CMK (cell line): ENCODE data around the gene MACROD2.

Source experiments
- DNase-seq: peaks from one replicate; pipeline ENCODE4 v3.0.0-alpha.2; 2010; ENCODE audit warnings: low read depth

MACROD2 gene

GRCh38 chr20:15224199-15224598, 1228.9 kb downstream of the MACROD2 start:
- no peak for DNase-seq

DNA sequence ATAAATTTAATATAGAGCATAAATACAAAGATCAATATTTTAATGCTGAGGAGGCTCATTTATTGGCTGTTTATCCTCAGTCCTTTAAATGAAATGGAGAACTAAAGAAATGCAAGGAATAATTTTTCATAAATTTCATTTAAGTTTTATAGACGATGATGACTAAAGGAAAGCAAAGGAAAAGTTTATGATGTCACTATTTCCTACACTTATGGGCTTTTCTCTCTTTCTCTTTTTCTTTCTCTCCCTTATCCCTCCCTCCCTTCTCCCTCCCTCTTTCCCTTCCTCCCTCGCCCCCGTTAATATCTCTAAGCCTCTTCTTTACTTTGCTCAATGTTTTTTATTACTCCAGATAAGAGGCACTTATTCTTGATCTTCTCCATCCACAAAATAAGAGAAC, 1231.8 kb downstream of the MACROD2 start:
- no peak for DNase-seq

DNA sequence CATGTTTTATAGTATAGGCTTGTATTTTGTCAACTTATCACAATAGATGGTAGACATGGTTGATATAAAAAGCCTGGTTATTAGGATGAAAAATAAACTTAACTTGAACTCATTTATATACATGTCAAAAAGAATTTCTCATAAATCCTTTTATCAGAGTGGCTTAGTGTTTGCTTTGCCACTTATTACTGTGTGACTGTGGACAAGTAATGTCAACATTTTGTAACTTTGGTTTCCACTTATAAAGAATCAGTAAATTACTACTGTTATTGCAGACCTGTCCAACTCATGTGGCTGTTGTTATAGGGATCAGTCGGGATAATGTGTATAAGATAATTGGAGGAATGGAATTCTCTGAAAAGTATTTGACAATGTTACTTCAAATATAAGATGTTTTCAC, 1236.9 kb downstream of the MACROD2 start:
- DNase-seq = no peak

DNA sequence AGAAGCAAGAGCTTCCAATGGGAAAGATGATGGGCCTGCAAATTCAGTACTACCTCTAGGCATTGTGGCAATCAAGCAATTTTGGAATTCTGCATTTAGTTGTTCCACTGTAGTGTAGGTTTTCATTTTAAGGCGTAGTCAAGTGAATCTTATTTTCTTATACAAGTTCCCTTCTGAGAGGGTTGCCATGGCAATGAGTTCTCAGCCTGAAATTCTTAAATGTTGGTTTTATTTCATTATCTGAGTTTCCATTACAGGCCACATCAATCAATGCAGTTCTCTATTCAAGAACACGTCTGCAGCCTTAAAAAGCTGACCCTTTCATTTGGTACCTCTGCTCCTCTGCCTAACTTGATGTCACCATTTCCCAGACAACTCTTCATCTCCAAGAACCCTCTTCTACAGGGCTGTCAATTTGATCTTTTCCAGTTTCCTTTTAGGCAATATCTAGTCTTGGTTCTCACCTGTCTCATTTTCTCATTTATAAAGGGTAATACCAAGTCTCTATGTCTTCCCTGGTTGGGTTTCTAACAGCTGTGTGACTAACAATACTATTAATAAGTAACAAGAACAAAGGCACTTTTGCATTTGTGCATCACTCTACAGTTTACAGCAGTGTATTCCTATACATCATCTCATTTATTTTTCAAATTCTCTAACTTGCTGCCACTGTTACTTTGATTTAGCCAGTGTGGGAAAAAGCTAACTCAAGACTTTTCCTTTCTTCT, 1240.3 kb downstream of the MACROD2 start:
- no peak for DNase-seq

GRCh38 chr20:15236812-15237211, 1241.5 kb downstream of the MACROD2 start:
- peak; percentile 17 for DNase-seq

DNA sequence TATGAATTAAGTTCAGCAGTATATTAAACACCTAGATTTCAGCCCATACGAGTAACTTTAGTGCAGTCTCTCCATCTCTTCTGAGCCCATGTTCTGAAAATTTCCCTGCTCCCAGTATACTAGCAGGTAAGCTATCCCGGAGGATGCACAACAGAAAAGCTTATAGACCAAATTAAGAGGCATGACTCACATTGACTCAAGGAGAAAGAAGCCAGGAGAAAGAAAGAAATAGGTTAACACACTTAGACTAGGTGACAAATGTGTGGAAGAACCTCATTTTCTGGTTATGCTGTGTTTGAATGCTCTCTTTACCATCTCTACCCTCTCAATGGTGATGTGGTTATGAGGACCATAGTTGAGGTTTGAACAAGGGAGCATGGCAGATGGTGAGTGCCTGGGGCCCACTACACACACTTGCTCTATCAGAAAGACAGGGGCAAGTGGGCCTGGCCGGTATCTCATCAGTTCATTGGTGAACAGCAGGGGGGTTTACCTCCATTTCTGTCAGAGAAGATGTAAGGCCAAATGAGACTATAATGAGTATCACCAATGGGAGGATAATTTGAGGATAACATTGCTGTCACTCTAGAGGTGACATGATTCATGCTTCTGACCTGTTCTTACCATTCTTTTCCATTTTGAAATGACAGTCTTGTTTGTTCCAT, 1244.4 kb downstream of the MACROD2 start:
- DNase-seq = no peak

GRCh38 chr20:15240801-15241200, 1245.5 kb downstream of the MACROD2 start:
- no peak for DNase-seq

GRCh38 chr20:15241681-15242080, 1246.4 kb downstream of the MACROD2 start:
- DNase-seq = no peak

DNA sequence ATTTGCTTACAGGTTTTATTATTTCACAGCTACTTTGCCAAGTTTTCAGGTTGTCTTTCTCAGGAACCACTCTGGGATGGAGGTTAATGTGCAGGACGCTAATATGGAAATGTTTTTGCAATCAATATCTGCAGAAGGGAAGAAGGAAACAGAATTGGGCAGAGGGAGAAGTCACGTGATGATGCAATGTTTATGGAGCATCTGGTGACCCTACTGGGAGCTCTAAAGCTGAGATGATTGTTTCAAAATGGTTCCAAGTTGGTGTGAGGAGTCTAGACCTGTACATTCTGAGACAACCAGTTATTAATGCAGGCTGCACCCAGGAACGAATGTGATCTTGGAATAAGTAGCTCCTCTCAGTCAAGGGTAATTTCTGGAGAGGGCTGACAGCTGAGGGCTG, 1247.5 kb downstream of the MACROD2 start:
- DNase-seq = no peak

DNA sequence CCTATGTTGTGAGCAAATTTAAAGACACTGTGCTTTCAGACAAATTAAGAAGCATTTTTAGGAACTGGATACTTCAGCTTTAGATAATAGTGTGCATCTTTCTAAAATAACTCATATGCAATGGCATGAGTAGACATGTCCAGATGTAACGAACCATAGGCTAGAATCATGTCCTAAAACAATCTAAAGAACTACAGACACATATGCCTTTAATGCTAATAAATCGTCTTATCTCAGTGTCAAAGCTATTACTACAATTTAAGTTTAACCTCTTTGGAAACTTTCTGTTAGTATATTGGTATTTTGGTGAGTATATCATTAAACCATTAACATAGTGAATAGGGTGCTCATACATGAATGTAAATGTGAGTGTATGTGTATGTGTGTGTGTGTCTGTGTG, 1250.6 kb downstream of the MACROD2 start:
- DNase-seq = no peak

DNA sequence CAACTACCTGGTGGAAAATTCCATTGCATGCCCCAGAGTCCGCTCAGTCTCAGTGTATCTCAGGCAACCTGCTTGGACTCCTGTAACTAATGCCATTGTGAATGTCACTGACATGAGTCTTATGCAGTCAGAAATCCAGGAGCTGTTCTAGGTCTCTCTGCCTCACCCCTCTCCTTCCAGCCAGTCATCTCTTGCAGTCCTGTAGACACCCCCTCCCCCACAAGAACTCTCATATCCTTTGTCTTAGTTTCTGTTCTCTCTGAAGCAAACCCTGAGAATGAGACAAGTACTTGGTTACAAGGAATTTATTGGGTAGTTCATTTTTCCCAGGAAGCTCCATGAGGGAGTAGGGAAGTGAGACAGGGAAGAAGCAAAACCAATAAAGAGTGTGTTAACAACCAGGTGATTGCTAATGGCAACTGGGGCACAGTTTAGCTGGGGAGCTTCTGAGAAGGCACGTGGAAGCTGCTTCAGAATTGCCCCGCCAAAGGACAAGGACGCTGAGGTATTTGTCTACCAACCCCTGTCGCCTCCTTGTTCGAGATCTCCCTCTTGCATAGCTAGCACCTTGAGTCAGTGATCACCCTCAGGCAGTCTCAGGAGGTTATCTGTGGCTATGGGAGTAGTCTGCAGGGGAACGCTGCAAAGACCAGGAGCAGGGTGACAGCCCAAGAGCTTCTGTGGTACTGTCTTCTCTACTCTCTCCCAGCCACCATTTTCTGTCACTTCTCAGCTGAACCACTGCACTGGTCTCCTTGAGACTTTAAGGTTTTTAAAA, 1253.5 kb downstream of the MACROD2 start:
- no peak for DNase-seq

GRCh38 chr20:15251171-15251570, 1255.9 kb downstream of the MACROD2 start:
- DNase-seq = no peak

DNA sequence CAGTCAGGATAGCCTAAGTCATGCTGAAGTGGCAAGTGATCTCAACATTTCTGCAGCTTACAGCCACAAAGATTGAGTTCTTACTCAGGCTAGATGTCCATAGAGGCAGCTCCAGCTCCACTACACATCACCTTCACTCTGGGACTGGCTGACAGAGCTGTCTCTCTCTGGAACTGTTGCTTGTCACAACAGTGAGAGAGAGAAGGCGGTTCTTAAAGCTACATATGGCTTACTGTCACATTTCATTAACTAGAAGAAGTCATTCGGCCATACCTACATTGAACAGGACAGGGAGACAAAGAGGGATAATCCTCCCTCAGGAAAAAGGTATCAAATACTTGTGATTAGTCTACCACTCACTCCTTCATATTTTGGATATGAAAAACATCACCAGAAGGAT, 1257.0 kb downstream of the MACROD2 start:
- DNase-seq = no peak

GRCh38 chr20:15253431-15253830, 1258.1 kb downstream of the MACROD2 start:
- no peak for DNase-seq

DNA sequence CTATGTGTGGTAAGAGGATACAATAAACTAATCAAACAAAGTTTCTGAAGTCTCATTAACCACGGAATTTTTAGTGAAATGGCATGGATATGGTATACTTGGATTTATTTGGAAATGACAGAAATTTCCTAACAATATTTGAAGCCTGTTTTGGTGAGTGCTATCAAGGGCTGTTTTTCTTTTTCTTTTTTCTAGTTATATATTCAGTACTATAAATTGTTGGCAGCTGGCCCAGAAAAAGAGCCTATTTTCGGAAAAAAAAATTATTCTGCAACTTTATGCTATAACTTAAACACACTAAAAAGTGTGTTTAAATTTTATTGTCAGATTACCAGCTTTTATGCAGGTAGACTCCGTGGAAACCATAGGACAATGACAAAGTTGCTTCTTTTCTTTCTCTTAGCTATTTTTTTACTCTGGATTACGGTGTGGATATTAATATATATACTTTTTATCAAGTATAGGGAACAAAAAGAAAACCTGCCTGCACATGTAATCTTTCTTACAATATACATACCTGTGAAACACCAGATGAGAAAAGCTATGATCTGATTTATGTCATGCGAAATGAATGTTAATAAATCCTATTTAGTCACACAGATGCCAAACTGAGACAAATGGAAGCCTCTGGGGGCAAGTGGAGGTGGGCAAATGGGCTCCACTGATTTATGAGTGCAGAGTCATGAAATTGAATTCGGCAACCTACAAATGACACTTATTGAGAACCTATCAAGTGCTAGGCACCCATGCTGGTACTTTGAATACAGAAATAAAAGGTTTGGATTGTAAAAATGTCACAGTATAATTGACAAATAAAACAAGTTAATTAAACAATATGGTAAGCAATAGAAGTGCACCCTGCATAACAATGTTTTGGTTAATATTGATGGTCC, 1261.6 kb downstream of the MACROD2 start:
- no peak for DNase-seq

DNA sequence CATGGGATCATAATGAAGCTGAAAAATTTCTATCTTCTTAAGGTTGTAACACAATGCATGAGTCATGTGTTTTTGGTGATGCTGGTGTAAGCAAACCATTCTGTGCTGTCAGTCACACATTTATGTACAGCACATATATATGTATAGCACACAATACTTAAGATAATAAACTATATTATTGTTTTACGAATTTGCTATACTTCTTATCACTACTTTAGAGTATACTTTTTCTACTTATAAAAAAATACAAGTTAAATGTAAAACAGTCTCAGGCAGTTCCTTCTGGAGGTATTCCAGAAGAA, 1262.2 kb downstream of the MACROD2 start:
- no peak for DNase-seq

DNA sequence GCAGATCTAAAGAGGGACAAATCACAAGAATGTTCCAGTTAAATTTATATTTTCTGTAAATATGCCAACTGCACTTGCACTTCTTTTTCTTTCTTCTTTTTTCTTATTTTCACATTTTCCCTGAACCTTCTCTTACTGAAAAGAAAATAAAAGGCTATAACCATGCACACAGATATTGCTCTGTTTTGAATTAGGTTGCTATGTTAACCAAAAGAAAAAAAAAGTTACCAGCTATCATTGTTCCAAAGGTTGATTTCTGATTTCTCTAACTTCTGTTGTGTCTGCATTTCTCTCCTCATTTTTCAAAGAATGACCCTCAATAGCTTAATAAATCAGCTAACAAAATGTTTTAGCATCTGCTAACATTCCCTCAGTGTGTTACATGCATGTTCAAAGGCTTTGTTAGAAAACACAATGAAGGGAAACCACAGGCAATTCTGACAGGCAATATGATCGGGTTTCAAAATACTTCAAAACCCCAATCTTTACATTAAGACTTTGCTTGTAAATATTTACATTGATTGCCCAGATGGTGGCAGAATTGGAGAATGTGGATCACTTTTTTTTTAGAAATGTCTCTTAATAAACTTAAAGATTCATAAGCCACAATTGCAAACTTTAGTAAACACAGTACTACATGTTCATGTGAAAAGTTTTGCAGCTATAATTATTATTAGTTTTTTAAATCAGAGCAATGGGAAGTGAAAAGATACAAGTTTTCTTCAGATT, 1270.4 kb downstream of the MACROD2 start:
- no peak for DNase-seq

DNA sequence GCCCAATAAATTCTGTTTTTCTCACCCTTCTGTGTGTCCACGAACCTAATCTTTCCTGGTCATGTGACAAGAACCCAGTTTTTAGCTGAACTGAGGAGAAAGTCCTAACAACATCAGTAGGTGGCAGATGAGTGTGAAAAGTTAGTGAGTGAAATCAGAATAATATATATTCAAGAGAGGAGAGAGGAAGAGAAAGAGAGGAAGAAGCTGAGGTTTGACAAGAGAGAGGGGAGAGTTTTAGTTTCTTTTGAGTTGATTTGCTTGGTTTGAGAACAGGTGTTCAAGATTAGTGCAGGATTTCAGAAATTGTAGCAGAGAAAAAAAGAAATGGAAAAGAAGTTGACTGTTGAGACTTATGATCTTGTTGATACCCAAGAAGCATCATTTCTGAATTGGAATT, 1272.6 kb downstream of the MACROD2 start:
- no peak for DNase-seq

- DNase-seq = no peak
Measured at GRCh38 chr20:15278041-15278440, 1282.7 kb downstream of the MACROD2 start.

- no peak for DNase-seq
Measured at GRCh38 chr20:15287329-15287728, 1292.0 kb downstream of the MACROD2 start.

DNA sequence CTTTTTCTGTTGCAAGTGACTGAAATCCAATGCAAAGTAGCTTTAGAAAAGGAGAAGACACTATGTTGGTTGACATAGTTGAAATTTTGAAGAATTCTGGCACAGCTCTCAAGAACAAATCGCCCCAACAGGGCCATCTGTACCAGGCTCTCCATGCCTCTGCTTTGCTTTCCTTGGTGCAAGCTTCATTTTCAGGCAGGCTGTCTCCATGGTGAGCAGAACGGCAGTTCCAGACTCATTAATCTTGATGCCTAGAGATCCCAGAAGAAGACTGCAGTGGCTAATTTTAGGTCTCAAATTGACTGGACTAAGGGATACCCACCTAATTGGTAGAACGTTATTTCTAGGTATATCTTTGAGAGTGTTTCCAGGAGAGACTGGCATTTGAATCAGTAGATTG, 1292.8 kb downstream of the MACROD2 start:
- no peak for DNase-seq

DNA sequence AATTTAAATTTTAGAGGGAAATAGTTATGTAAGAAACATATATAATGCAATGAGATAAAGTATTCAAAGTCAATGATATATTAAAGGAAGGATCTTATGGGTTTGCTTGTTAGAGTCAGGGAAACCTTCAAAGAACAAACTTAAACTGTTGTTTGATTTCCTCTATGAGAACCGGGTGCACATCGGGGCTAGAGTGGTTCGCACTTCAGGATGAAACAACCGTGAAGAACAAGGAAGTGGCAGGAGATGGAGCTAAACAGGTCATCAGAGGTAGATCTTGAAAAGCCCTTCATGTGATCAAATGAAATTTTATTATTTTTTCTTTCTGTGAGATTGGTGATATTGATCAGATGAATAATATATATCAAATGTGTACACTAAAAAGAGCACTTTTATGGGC, 1294.0 kb downstream of the MACROD2 start:
- DNase-seq = no peak
